ENCODE measurements around the gene ARPC4.

GRCh38 chr3:9837701-9838582 lies 45.1 kb downstream of the ARPC4 start:
- no peak for TF ChIP-seq CTCF (IDR thresholded peaks at IDR 0.05)
- no peak for TF ChIP-seq POLR2A (IDR thresholded peaks at IDR 0.05)
